GM12892 (cell line): ENCODE measurements around the gene FARSA.

ENCODE experiments used
- DNase-seq: peaks from one replicate; pipeline ENCODE4 v3.0.0; 2011; ENCODE audit not compliant: insufficient read length
- FAIRE-seq: peaks from 2 replicates; lab custom pipeline; 2011; peaks lifted over from hg19 to GRCh38; lab: Jason Lieb, UNC
- POLR2A ChIP-seq: IDR thresholded peaks from 2 replicates; pipeline ENCODE4 v1.6.1; 2011; ENCODE audit warnings: low read depth, low read length, control low read depth
- POLR2AphosphoS5 ChIP-seq: IDR thresholded peaks from 2 replicates; pipeline ENCODE4 v1.6.1; 2011; ENCODE audit warnings: low read depth, low read length, control low read depth
- TAF1 ChIP-seq: IDR thresholded peaks from 2 replicates; pipeline ENCODE4 v1.6.1; 2011; ENCODE audit warnings: low read depth, mild to moderate bottlenecking, control low read depth, low read length, borderline replicate concordance

The FARSA gene

DNA sequence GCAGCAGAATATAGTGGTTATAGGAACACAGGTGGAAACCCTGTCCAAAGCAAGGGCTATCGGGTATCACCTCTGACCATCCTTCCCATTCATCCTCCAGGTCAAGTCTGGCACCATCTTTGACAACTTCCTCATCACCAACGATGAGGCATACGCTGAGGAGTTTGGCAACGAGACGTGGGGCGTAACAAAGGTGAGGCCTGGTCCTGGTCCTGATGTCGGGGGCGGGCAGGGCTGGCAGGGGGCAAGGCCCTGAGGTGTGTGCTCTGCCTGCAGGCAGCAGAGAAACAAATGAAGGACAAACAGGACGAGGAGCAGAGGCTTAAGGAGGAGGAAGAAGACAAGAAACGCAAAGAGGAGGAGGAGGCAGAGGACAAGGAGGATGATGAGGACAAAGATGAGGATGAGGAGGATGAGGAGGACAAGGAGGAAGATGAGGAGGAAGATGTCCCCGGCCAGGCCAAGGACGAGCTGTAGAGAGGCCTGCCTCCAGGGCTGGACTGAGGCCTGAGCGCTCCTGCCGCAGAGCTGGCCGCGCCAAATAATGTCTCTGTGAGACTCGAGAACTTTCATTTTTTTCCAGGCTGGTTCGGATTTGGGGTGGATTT lies 10.0 kb upstream of the FARSA start:
- DNase-seq (no peak), FAIRE-seq (no peak)
- TF ChIP-seq POLR2A (peak; percentile 48; the same call in 1 of the 2 replicates), TAF1 (no peak)

DNA sequence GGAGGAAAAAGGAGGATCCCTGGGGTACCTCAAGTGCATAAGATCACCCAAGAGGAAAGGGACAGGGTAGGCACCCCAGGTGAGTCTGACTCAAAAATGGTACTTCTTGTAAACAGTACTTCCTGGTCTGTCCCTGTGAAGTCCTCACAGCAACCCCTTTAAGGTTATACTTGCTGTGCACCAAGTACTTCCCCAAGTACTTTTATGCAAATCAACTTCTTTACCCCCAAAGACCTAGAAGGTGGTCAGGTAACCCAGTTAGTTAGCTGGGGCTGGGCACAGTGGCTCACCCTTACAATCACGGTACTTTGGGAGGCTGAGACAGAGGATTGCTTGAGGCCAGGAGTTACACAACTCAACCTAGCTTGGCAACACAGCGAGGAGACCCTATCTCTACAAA lies 7.4 kb upstream of the FARSA start:
- DNase-seq (no peak), FAIRE-seq (peak; percentile 36)
- TF ChIP-seq POLR2AphosphoS5 (no peak), TAF1 (no peak), POLR2A (no peak)

DNA sequence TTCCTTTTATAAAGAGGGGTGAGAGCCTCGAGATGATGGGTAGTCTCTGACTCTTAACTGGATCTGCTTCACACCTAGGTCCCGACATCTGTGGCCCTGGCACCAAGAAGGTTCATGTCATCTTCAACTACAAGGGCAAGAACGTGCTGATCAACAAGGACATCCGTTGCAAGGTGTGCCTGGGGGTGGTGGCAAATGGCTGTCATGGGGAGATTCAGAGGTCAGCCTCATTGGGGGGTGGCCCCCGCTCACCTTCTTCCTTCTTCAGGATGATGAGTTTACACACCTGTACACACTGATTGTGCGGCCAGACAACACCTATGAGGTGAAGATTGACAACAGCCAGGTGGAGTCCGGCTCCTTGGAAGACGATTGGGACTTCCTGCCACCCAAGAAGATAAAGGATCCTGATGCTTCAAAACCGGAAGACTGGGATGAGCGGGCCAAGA lies 6.5 kb upstream of the FARSA start:
- TF ChIP-seq POLR2AphosphoS5: 0 out of 2 replicates have a peak, but pooled peaks have one; percentile 4
- TF ChIP-seq POLR2A: no peak
- TF ChIP-seq TAF1: no peak
- FAIRE-seq (peak; percentile 42), DNase-seq (no peak)

DNA sequence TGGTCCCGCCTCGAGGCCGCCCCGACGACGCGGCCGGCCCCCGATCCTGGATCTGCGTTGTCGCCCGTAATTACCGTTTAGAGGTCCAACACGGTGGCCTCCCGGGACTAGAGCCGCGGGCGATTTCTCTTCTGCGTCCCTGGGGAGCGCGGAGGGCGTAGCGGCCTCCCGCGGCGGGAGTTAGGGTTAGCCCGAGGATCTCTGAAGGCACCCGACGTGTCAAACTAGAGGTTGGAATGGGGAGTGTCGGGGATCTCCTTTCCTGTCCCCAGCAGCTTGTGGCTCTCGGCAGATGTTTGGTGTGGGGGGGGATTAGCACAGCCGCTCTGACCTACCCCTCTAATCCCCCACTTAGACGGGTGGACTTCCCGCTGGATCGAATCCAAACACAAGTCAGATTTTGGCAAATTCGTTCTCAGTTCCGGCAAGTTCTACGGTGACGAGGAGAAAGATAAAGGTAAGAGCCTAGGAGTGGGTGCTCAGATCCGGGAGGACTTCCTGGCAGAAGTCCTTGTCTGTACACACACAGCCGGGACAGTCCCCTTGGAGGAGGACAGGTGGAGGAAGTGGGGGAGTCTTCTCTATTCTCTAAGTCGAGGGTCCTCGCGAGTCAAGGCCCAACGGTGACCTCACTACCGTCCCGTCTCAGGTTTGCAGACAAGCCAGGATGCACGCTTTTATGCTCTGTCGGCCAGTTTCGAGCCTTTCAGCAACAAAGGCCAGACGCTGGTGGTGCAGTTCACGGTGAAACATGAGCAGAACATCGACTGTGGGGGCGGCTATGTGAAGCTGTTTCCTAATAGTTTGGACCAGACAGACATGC lies 5.5 kb upstream of the FARSA start:
- TF ChIP-seq POLR2AphosphoS5: peak; percentile 67; the same call in 1 of the 2 replicates
- TF ChIP-seq TAF1: no peak
- FAIRE-seq (peak; percentile 46), DNase-seq (no peak)

DNA sequence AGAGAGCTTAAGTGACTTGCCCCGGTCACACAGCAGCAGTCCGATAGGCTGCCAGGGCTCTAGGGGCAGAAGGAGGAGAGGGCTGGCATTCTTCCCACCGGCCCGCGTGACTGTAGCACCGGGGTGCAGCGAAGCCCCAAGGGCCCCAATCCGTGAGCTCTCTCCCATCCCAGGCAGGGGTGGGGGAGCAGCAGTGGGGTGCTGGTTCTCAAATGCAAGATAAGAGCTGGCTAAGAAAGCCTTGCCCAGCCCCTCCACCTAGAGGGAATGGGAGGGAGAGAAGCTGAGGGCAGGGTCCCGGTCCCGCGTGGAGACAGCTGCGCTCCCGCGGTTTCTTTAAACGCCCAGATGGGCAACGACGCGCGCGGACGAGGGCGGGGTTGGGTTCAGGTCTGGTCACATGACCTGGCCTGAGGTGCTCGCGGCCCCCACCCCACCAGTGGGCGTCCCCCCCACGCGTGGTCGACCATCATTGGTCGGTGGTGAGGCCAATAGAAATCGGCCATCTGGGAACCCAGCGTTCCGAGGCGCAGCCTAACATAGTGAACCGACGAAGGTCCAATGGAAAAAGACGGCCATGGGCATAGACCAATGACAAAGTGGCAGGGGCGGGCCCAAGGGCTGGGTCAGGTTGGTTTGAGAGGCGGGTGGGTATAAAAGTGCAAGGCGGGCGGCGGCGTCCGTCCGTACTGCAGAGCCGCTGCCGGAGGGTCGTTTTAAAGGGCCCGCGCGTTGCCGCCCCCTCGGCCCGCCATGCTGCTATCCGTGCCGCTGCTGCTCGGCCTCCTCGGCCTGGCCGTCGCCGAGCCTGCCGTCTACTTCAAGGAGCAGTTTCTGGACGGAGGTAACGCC lies 4.6 kb upstream of the FARSA start, which contains the start of gene CALR:
CALR (plus strand) TSS at position 683 of the 852 bp plus-strand sequence; CDS start at position 754, 71 bp downstream.
- TF ChIP-seq TAF1: peak; percentile 84
- TF ChIP-seq POLR2AphosphoS5: peak; percentile 99
- peak; percentile 99 for TF ChIP-seq POLR2A
- DNase-seq: peak; percentile 96
- peak; percentile 97 for FAIRE-seq

DNA sequence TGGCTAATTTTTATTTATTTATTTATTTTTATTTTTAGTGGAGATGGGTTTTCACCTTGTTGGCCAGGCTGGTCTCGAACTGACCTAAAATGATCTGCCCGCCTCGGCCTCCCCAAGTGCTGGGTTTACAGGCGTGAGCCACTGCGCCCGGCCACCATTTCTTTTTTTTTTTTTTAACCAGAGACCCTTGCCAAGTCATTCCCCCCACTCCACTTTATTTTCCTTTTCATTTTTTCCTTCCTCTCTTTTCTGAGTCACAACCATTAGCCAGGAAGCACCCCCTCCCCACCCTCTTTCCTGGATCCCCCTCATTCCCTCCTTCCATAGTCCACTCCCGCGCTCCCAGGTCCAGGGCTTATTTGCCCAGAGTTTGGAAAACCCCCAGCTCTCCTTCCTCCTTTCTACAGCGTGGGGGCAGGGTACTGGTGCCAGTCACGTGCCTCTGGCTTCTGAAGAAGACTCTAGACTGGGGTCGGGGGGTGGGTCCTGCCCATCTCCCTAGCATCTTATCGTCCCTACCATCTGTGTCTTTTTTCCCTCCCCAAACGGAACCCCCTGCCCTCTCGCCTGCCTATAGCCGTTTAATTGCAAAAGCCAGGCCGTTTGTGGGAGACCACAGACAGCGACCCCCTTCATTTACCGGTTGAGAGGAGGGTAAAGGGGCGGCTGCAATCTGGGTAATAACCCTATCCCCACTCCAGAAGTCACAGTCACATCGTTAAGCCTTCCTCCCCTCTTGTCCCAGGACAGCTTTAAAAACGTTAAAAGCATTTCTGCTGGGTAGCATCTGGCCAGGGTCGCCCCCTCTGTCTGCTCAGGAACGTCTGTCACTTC lies 3.8 kb upstream of the FARSA start:
- no peak for DNase-seq
- no peak for TF ChIP-seq TAF1
- TF ChIP-seq POLR2A: no peak
- TF ChIP-seq POLR2AphosphoS5: no peak
- FAIRE-seq: peak; percentile 46

DNA sequence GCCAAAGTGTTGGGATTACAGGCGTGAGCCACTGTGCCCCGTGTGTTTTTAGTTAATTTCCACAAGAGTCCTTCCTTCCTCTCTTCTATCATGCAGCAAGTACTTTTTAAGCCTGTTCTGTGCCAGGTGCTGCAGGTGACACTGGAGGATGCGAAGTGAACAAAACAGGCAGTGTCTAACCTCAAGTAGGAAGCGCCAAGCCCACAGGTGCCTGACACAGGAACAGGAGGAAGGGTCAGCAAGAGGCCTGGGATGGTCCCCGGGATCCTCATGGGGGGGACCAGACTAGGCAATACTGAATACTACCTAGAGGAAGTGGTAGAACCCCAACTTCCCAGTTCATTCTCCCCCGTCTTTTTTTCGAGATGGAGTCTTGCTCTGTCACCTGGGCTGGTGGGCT lies 3.1 kb upstream of the FARSA start:
- no peak for FAIRE-seq
- no peak for DNase-seq
- TF ChIP-seq TAF1 (no peak), POLR2AphosphoS5 (no peak)

DNA sequence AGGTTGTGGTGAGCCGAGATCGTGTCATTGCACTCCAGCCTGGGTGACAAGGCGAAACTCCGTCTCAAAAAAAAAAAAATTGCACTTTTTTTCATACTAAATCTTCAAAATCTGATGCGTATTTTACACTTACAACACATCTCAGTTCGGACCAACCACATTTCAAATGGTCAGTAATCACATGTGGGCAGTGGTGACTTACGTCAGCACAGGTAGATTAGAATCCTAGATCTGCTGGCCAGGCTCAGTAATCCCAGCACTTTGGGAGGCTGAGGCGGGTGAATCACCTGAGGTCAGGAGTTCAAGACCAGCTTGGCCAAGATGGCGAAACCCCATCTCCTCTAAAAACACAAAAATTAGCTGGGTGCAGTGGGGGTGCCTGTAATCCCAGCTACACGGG lies 1.6 kb upstream of the FARSA start:
- DNase-seq: no peak
- no peak for FAIRE-seq
- TF ChIP-seq POLR2A: no peak
- no peak for TF ChIP-seq POLR2AphosphoS5
- TF ChIP-seq TAF1: no peak

DNA sequence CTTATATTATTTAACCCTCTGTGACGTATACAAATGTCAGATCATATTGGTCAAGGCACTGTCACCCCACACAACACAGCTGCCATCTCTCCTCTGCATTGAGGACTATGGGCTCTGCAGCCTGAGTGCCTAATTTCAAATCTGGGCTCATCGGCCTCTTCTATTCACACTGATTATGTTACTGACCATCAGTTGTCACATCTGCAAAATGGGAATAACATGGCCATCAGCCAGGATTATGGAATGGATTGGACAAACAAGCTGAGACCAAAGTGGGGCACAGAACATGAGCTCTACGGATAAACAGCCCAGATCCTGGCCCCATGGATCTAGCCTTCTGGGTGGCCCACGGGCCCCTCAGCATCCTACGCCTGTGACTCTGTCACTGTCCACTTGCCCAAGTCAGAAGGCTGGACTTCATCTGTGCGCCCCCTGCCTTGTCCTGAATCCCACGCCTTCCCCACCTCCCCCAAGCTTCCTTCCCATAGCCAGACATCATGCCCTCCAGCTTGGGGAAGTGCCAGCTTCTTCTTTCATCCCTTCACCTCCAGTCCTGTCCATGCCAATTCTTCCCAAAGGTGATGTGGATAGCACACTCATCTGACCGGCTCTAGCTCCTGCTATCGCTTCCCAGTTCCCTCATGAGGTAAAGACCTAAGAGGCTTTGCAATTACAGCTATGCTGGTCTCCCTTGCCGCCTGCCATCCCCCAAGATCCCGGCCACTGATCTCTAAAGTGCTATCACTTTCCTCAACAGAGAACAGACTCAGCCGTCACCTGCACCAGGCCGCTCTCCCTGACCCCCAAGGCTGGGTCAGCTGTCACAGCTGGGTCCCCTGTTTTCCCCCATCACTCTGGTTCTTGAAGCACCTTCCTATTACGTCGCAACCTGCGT lies 872 bp downstream of the FARSA start:
- FAIRE-seq (no peak), DNase-seq (no peak)
- TF ChIP-seq POLR2AphosphoS5 (no peak), TAF1 (no peak), POLR2A (no peak)

DNA sequence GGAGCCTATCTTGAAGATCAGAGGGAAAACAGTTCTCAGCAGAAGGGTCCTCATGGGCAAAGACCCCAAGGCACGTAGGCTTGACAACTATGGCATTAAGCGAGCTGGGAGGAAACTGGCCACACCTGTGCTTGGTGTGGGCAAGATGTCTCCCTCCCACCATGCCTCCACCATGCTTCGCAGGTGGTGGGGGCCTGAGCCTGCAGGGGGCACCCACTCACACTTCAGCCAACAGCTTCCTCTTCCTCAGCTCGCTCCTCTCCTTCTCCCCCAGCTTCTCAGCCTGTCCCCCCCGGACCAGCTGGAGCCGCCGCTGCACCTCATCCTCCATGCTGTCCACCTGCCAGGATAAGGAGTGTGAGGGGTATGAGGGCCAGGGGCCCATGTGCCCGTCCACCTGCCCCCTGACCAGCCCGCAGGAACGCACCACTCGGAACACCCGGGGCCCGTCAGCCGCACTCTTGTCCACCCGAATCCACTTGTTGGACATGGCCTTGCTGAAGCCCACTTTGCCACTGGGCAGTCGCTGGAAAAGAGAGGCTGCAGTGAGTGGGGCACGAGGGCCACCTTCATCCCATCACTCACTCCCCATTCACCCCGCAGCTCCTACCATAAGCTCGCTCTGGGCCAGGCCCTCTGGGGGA lies 3.4 kb downstream of the FARSA start:
- DNase-seq (no peak), FAIRE-seq (no peak)
- TF ChIP-seq TAF1 (no peak), POLR2AphosphoS5 (0 out of 2 replicates have a peak, but pooled peaks have one; percentile 9), POLR2A (no peak)
